M059J (cell line): ENCODE measurements around the gene SUGCT. TPM values are rescaled to one million over a fixed set of nuclear protein-coding genes. Genes with fewer than 3 reads are reported as not detected.

ENCODE experiments used
- DNase-seq: peaks from one replicate; pipeline ENCODE4 v3.0.0-alpha.2; 2012; ENCODE audit warnings: low read depth
- total RNA-seq: library from RNA; depleted of rRNA; stranded (reverse); fragments of >200 nt; shearing (Covaris generic); gene quantifications from 2 replicates; pipeline ENCODE4 v1.2.3, GENCODE V29; 2014

Gene SUGCT
- total RNA-seq, 1 experiment from 2014 or later, result 5.6 TPM

DNA sequence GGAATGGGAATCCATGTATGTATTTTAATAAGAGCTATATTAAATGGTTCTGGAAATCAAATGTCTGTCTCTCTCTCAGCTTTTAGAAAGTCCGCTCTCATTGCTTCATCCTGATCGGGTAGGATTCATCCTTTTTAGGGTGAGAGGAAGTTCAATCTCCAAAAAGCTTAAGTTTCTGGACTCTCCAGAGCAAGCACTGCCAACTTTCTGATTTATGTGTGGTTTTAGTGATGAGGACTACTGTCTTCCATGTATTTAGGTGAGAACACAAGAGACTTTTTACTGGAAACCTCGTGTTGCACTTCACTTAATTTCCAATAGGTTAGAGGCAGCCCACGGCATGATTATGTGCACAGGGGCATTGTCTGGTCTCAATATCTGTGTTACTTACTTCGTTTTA lies 267.9 kb downstream of the SUGCT start:
- DNase-seq, result no peak

DNA sequence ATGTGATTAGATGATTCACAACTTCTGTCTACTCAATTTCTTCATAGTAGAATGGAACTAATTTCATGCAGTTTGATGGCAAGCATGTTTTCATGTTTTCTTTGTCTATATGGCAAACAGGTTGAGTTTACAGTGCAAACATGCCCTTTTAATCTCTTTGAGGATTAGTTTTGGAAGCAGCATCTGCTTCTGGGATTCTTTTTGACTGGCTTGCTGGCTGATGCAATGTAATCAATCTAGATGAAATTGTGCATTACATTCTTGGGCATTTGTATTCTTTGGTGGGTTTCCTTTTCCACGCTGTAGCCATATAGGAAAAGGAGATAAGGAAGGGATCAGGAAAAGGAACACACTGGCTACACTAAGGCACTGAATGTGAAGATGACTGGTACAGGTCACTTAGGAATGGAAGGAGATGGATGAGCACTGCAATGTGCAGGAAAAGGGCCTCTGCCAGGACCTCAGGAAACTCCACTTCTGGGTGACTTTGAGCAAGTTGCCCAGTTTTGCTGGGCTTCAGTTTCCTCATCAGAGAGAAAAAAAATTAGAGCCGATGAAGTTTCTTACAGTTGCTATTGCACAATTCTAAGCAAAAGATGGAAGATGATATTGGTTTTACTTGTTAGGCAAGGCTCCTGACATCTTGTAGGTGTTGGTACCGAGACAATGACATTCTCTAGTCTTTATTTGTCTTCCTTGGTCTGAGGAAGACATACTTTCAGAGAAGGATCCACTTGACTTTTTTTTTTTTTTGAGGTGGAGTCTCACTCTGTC lies 269.1 kb downstream of the SUGCT start:
- no peak for DNase-seq

DNA sequence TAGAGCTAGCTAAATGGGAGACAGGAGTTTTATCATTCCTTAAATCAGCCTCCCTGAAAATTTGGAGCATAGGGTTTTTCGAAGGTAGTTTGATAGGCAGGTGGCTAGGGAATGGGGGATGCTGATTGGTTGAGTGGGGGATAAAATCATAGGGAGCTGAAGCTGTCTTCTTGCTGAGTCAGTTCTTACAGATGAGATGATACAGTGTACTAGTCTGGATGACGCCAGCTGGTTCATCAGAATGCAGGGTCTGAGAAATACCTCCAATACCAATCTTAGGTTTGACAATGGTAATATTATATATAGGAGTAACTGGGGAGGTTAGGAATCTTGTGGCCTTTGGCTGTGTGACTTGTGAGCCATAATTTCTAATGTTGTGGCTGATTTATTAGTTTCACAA lies 271.2 kb downstream of the SUGCT start:
- DNase-seq, result no peak

DNA sequence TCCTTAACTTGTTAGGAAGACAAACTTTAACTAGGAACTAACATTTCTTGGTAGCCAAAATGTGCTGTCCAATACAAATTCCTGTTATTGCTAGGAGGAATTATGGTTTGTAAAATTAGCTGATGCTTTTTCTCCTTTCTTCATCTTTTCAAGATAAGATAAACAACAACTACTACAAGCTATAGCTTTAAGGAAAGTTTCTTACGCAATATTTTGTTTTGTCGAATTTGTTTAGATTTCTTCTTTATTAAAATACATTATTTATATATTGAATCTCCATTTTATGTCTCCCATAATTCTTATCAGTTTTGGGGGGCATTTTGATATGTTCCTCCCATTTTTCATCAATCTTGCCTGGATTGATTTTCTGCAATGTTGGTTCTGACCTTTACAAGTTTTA lies 277.5 kb downstream of the SUGCT start:
- no peak for DNase-seq

DNA sequence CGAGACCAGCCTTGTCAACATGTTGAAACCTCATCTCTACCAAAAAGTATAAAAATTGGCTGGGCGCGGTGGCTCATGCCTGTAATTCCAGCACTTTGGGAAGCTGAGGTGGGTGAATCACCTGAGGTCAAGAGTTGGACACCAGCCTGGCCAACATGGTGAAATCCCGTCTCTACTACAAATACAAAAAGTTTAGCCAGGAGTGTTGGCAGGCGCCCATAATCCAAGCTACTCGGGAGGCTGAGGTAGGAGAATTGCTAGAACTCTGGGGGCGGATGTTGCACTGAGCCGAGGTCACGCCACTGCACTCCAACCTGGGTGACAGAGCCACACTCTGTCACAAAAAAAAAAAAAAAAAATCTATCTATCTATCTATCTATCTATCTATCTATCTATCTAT lies 279.9 kb downstream of the SUGCT start:
- DNase-seq, result peak; percentile 86

DNA sequence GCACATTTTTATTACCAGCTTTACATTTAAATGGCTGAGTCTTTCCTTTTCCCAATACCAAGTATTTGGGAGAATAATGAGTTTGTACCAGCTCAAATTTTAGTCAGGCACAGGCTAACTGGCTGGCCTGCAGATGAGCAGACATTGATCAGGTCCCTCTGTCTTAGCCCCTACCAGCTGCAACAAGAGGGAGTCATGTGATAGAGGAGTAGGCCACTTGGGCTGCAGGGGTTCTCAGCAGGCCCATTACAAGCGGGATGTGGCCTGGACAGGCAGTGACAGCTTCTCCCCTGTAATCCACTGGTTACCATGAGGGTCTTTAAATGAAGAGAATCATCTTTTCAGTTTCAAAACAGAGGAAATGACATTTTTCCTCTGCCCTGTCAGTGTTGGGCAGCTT lies 283.6 kb downstream of the SUGCT start:
- no peak for DNase-seq

DNA sequence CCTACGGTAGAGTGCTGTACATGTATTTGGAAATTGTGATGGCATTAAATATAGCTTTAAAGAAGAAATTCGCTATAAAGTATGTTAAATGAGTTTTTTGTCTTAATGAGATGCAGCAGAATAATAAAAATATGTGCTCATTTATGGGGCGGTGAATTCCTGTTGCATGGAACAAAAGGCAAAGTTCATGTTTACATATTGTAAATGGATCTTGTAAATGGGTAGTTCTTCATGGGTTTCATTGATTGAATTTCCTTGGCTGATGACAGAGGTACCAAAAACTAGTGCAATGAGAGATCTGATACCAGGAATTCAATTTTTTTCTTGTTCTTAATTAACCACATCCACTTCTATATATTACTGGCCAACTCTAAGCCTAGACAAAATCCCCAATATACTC lies 284.2 kb downstream of the SUGCT start:
- DNase-seq, result no peak

DNA sequence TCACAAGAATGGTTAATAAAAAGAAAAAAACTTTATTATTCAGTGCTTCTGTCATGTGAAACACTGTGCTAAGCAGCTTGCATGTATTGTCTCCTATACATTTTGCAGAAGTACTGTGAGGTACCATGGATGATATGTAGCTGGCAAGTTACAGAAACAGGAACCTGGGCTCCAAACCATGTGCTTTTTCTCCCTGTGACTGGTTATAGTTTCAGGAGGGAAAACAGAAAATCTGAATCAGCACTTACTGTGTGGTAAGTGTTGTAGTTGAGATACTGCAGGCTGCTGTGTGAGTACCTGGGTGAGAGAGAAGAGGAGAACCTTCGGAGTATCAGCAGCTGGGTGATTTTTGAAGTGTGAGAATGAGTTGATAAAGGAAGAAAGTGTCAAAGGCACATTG lies 285.0 kb downstream of the SUGCT start:
- no peak for DNase-seq

DNA sequence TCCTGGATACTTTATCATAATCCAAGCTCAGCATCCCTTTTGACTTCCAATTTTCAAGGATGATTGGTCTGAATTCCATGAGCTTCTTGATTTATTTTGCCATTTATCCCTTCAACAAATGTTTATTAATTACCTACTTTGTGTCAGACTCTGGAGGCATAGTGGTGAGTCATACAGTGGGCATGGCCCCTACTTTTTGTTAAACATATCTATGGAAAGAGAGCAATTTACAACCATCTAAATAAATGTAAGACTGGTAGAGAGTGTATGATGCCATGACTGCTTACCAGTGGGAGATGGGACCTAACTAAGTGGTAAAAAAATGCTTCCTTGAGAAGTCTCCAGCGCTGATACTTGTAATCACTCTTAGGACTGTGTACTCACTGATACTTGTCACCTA lies 286.6 kb downstream of the SUGCT start:
- peak; percentile 16 for DNase-seq

DNA sequence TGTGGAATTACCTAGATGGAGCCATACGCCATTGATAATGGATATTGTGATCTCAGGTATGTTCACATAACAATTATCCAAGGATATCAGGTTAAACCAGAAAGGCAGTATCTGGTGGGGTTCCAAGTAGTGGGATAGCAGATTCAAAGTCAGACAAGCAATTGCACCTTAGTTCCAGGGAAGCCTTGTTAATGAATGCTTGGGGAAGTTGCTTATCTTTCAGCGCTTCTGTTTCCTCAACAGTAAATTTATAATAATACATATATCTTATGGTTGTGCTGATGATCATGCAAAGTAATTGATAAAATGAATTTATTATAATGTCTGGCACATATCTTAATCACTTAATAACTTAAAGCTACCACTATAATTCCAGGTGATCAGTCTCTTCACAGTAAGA lies 290.9 kb downstream of the SUGCT start:
- DNase-seq, result no peak

DNA sequence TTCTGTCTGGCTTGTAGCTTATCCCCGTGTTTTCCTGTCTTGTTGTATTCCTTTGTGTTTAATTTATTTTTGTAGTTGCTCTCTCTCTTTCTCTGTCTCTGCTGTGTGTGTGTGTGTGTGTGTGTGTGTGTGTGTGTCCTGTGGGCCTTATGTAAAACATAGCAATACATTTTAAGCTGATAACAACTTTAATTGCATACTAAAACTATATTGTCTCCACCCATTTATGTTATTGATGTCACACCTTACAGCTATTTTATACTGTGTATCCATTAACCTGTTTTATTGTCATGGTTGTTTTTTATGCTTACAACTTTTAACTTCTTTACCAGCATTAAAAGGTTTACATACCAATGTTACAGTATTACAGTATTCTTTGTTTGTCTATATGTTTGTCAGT lies 293.6 kb downstream of the SUGCT start:
- DNase-seq, result no peak

DNA sequence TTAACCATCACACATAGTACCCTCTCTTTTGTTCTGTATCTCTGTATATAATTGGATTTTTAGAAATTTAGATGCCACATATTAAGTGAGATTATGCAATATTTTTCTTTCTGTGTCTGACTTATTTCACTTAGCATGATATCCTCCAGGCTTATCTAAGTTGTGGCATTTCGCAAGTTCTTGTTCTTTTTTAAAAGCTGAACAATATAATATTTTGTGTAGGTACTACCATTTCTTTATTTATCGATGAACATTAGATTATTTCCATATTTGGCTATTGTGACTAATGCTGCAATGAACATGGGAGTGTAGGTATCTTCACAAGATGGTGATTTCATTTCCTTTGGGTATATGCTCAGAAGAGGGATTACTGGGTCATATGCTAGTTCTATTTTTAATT lies 295.0 kb downstream of the SUGCT start:
- DNase-seq, result no peak

DNA sequence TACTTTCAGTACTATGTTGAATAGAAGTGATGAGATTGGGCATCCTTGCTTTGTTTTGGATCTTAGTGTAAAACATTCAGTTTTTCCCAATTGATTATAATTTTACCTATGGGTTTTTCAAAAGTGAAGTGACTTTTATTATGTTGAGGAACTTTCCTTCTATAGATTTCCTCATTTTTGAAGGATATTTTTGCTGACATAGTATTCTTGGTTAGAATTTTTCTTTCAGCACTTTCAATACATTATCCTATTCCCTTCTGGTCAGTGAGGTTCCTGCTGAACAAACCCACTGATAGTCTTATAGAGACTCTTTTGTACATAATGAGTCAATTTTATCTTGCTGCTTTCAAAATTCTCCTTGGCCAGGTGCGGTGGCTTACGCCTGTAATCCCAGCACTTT lies 297.2 kb downstream of the SUGCT start:
- no peak for DNase-seq

DNA sequence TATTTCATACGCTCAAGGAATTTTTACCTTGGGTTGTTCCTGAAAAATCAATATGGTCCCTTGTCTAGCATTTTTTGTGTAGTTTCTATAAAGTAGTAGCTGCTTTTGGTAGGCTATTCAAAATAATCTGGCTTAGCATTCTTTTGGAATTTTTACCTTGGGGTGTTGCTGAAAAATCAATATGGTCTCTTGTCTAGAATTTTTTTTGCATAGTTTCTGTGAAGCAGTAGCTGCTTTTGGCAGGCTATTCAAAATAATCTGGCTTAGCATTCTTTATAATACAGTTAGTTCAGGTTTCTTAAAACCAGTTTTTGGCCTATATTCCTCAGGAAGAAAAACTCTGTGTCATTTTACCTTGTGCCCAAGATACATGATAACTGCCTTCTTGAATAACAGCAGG lies 301.9 kb downstream of the SUGCT start:
- DNase-seq, result no peak

DNA sequence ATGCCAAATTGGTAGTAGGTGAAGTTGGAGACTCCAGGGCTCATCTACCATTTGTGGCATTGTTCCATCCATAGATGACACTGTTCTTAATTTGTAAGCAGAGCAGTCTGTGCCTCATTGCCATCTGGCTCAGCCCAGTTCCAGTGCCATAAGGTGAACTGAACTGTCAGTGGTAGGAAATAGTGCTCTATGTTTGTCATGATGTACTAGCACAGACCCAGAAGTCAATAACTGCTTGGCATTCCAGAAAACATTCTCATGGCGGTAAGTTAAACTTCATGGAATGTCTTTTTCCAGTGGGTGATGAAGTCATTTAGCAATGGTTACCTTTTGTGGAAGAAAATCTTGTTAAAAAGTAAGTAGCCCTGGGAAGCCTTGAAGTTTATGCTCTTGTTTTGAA lies 302.7 kb downstream of the SUGCT start:
- DNase-seq, result peak; percentile 99

DNA sequence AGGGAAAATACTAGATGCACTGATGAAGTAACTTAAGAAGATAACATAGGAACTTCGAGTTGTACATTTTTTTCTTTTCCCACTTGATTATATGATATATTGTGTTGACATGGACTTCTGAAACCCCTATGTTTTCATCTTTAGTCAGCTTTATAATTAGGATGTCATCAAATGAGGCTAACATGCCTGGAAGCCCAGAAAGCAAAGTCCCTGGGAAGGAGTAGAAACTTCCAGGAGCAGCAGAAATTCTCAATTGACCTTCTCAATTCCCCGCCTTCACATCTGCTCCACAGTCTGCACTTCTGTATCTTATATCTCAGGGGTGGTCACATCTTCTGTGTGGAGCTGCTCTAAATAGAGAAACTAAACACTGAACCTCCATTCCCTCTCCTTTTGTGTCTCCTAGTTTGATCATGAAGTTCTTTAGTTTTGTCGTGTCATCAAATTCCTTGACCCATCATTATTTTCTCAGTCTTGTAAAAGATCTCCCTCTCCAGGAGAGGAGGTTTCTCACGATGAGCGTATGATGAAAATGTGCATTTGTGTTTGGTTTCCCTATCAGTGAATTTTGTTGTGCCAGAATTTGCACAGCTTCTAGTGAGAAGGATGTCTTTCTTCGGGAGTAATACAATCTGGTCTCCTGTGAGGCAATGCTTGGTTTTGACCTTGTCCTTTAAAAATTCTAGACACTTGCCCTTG lies 303.3 kb downstream of the SUGCT start:
- DNase-seq, result peak; percentile 59

DNA sequence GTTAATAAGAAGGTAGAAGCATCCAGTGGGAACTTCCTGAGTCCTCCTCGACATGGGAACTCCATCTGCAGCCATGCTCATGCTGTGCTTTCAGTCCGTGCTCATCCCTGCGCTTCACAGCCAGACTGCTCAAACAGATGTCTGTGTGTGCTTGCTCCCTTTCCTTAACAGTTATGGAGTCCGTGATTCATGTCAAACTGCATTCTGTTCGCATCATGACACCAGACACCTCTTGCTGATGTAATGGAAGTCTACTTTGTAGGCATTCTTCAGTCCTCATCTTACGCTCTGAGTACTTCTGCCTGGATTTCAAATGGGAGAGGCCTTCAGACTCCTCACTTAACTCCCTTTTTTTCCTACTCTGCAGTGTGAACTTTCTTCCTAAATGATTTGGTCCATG lies 304.9 kb downstream of the SUGCT start:
- DNase-seq, result no peak

DNA sequence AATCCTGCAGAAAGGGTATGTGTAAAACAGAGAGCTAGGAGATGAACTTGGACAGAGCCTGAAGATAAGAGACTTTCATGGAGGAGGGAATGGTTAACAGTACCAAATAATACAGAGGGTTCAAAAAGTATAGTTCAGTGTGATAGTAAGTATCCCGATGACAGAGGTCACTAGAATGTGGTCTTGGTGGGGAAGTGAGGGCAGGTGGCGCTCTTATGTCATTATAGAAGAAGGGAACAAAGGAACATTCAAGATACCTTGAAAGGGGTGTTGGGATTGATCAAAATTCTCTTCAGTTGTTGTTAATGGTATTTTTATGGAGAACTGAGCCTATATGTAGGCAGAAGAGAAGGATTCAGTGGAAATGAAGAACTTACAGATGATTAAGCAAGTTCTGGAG lies 312.5 kb downstream of the SUGCT start:
- DNase-seq, result peak; percentile 33

DNA sequence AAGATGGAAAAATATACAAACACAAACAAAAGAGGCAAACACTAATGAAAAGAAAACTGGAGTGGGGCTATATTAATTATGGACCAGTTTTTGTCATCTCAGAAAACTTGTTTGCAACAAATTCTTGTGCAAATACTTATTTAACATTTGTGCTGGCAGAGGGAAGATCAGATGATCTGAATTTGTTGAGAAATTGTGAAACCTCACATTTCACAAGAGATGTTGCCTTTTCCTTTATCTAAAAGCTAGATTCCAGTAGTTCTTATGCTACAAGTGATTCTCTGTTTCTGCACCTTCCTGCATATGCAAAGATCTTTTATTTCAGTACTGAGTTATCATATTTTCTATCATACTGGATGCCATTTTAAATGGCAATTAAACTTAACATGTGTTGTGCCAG lies 320.7 kb downstream of the SUGCT start:
- DNase-seq, result no peak

DNA sequence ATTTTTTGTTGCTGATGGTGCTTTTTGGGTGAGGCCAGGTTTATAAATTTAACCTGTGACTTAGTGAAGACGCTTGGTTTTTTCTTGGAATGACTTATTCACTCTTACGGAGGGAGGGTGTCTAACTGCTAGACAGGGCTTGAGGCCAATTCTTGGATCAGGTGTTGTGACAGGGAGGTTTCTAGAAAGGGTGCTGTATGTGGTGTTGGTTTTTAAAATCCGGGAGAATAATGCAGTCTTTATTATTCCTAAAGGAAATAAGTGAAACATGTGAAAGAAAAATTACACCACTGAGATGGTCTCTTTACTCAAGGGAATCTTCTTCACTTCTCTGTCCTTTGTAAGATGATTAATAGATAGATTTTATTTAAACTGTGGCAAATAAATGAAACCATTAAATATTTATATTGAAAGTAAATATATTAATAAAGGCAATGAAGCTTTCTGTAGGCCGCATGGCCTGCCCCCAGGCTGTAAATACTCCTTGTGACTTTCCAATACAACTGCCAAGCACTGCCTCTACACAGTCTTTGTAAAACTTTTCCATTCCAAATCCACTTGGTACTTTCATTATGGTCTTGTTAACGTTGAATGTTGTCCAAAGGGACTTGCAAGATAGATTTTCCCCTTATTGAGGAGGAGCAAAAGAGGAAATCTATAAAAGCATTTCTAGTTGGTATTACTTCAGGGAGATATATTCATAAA lies 323.1 kb downstream of the SUGCT start:
- no peak for DNase-seq

DNA sequence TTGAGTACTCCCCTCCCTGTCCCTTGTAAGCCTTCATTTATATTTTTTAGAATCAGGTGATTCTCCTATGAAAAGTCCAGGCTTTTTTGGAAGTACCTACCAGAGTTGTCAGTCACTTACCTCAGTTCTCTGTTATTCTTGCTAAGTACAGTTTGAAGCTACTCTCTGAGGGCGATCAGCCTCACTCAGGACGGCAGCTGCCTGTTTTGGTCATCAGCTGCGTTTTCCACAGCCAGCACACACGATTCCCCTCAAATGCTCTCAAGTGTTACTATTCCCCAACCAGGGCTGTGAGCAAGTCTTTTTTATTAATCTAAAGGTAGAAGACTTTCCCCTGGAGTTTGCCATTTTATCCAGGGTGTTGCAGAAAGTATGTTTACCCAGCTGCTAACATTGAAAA lies 328.6 kb downstream of the SUGCT start:
- peak; percentile 15 for DNase-seq

DNA sequence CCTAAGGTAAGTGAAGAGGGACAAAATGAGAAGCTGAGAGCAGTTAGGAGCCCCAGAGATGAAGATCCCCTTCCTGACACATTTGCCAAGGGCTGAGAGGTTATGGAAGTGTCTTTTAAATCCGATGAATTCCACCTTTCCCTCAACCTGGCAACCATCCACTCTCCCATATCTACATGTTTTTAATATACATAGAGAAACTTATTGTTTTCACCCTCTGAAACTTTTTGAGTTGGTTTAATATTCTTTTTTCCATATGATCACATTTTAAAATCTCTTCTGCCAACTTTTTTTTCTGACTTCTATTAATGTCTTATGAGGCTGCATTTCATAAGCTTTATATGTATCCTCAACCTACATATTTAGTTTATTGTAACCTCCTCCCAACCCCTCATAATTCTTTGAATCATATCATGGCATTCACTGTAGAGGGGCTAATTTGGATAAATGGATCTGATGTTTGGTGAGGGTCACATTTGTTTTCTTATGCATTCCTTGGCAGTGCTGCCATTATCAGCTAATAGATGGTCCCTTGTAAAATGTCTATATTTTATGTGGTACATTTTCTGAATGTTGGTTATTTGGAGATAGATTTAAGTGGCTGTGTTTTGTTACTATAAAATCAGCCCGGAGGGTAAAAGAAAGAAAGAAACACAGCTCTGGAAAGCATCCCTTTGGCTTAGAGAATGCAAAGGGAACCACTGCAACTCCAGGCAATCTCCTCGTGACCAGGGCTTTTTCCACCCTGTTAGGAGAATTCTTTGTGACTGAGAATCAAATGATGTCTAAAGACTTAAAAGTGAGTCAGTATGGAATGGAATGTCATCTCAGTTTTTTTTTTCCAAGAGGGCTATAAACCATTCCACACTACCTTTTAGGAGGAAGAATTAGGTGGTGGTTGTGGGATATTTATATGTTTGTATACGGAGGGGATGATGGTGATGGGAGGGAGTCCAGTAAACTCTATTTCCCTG lies 334.4 kb downstream of the SUGCT start:
- DNase-seq, result peak; percentile 90
